Epithelial cell of prostate (primary cell): ENCODE data around the gene MYRF.

ENCODE experiments used
- DNase-seq: peaks from one replicate; pipeline ENCODE4 v3.0.0-alpha.2; 2011; ENCODE audit warnings: low read depth, low spot score
- H3K27ac ChIP-seq: fragments of 450-650 bp; 2 replicates; pipeline ENCODE4 v1.5.1; 2017; ENCODE audit warnings: mild to moderate bottlenecking

MYRF gene

DNA sequence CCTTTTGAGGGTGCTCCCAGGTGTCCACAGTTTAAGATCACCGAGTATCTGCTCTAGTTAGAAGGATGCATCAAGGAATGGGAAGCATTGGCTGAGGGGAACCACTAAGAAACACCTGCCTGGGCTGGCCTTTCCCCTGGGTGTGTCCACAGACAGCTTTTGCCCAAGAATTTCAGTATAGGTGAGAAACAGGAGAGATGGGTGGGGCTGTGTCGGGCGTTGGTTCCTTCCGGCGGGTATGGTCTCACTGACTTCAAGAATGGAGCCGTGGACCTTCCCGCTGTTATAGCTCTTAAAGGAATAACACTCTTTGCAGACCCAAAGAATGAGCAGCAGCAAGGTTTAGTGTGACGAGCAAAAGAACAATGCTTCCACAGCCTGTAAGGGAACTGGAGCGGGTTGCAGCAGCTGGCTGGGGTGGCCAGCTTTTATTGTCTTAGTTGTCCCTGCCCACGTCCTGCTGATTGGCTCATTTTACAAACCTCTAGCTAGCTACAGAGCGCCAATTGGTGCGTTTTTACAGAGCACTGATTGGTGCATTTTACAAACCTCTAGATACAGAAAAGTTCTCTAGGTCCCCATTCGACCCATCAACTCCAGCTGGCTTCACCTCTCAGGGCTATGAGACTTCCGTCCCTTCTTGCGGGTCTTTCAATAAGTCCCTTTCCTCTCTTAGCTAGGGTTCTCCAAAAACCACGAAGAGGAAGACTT is 62.0 kb downstream of the MYRF start:
- DNase-seq, result no peak
- H3K27ac ChIP-seq, result peak overlapping the region; percentile 83

DNA sequence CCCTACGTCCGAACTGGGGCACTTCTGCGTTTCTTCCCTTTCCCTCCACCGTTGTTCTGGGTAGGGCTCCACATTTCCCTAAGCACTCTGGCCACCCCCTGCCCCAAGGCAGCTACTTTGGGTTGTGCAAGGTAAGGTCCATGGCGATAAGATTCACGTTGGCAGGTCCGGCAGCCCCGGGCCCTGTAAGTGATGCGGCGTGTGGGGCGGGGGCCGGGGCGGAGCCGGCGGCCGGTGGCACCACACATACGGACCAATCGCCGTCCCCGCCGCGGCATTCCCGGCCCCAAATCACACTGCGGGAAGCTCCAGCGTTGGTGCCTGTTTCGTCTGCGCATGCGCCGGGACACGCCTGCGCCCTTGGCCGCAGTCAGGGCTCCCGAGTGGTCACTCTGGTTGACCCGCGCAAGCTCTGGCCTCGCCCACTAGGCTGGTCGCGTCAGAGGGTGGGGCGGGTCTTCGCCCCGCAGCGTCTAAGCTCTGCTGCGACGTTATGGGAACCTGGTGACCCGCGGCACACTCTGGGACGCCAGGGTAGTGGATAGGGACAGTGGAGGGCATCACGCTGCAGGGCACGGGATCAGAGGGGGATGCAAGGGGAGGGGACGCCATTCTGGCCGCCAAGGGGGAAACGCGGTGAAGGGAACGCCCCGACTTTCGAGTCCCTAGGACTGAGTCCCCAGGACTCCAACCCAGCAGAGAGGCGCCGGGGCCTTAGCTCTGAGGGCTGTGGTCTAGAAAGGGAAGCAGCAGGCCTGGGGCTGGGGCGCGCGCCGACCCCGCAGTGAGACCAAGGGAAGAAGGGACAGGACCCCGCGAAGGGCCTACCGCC is 62.7 kb downstream of the MYRF start:
- peak overlapping the region; percentile 83 for H3K27ac ChIP-seq
- DNase-seq, result no peak

- peak overlapping the region; percentile 83 for H3K27ac ChIP-seq
- no peak for DNase-seq
These were observed 63.6 kb downstream of the MYRF start for GRCh38 chr11:61815790-61816735.

- H3K27ac ChIP-seq, result peak within 1 kb of the TSS; percentile 83
- DNase-seq, result peak; percentile 29
These were observed 64.5 kb downstream of the MYRF start, which contains the start of gene FADS1 for GRCh38 chr11:61816736-61817455. TSS of gene FADS1 (minus strand) at chr11:61817003. CDS start at chr11:61816929, 74 bp downstream.

- no peak for DNase-seq
- H3K27ac ChIP-seq, result peak overlapping the region; percentile 83
These were observed 65.2 kb downstream of the MYRF start for GRCh38 chr11:61817471-61818202.

GRCh38 chr11:61820174-61820573 is 67.7 kb downstream of the MYRF start:
- peak; percentile 56 for DNase-seq
- peak overlapping the region; percentile 91 for H3K27ac ChIP-seq

DNA sequence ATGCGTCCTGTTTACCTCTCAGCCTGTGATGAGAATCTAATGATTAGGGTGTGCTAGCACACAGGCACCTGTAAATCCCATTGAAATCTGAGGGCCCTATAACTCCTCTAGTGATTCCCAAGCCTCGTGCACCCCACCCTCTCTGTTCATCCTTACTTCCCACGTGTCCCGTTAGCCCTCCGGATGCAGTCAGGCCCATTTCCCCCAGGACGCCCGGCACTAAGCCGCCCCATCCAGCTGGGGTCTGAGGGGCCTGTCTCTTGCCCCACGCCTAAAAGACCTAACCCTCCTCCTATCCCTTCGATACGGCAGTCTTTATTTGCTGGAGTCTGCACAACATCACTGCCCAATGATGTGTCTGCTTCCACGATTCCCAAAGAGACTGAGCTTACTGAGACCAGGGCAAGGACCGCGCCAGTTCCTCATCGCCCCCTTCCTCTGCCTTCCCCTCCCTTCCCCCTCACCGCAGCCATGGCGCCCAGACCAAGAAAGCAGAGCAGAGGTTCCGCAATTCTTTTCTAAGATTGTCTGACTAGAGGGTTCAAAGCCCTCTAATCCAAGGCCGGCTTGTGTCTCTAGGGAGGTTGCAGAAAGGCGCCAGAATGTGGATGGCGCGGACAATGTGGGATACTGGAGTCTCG is 74.6 kb downstream of the MYRF start:
- DNase-seq, result no peak
- peak overlapping the region; percentile 31 for H3K27ac ChIP-seq

DNA sequence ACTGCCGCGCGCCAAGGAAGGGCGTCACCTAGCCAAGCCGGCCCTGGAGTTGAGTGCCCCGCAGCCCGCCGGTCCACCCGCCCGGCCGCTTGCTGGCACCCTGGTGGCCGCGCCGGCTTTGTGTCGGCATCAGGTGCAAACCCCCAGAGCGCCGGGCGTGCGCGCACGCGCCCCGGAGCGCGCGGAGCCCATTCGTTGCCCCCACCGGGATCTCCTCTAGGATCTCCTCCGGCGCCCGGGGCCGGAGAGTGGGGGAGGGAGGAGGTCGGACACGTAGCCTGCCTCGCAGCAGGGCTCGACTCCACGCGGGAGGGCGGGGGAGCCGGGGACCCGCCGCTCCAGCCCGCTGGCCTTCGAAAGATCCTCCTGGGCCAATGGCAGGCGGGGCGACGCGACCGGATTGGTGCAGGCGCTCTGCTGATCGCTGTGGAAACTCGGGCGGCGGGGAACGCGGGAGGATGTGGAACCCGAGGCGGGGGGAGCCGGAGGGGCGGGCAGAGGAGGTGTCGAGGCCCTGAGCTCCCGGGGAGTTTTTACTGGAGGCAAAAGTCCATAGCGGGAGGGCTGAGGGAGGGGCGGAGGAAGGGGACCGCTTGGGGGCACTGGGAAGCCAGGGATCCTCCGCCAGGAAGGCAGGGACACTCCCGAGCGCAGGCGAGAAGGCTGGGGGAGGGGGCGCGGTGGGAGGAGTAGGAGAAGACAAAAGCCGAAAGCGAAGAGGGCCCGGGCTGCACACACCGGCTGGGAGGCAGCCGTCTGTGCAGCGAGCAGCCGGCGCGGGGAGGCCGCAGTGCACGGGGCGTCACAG is 75.3 kb downstream of the MYRF start, which contains the start of gene FADS2:
Gene FADS2, plus strand, starts transcription at position 730 of the 808 bp plus-strand sequence. CDS start 91 bp downstream, outside the sequence.
- peak within 1 kb of the TSS; percentile 31 for H3K27ac ChIP-seq

GRCh38 chr11:61828379-61828628 is 75.9 kb downstream of the MYRF start:
- peak overlapping the region; percentile 31 for H3K27ac ChIP-seq
- no peak for DNase-seq

More for the DNA sequence above, 75.3 kb downstream of the MYRF start, which contains the start of gene FADS2:
- DNase-seq, result peak; percentile 31

GRCh38 chr11:61828629-61829407 is 76.4 kb downstream of the MYRF start:
- no peak for DNase-seq
- H3K27ac ChIP-seq, result peak overlapping the region; percentile 31

DNA sequence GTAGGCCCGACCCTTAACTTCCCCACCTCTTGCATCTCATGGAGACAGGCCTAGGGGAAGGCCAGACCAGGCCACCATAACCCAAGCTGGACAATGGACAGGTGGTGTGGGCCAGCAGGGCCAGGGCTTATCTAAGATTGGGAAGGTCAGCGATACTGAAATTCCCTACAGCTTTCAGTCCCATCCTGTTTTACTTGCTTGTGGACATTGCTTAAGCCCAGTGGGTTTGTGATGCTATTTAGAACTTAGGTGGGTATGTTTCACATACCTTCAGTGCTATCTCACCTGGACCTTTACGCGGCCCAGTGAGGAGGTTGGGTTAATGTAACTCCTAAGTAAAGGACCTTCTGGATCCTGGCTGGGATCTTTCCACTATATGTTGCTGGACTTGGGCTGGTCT is 77.4 kb downstream of the MYRF start:
- no peak for DNase-seq
- no peak overlapping the region for H3K27ac ChIP-seq

DNA sequence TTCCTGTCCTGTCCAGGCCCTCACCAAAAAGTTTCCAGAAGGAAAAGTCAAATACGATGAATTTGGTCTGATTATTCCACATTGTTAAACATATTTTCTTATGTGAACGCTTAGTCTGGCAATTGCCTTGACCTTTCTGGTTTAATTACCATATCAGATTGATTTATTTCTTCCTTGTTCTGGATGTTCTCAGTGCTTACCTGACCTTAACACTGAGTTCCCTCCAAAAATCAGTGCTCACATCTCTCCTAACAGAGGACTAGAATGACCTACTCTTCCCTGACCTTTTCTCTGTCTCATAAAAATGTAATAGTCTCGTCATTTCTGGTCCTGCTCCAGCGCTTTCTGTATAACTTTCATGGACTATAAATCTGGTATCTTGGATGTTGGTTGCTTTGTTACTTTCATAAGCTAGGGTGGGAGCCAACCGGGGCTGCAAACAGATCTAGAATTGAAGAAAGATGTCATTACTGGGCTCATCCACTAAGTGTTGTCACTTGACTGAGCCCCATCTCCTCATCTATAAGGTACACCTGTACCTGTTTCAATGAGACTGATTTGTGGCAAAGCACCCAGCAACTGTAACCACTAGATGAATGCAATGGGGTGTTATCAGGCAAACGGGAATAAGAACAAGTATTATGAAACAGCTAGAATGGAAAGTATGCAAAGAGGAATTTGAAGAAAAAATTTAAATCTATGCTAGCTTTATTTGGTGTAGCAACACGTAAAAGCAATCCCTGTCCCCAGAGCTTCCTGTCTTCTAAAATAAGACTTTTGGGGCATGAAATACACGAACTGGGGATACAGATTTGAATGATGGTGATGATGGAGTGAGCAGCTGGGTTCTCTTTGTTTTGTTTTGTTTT is 78.0 kb downstream of the MYRF start:
- H3K27ac ChIP-seq, result no peak overlapping the region
- DNase-seq, result no peak

DNA sequence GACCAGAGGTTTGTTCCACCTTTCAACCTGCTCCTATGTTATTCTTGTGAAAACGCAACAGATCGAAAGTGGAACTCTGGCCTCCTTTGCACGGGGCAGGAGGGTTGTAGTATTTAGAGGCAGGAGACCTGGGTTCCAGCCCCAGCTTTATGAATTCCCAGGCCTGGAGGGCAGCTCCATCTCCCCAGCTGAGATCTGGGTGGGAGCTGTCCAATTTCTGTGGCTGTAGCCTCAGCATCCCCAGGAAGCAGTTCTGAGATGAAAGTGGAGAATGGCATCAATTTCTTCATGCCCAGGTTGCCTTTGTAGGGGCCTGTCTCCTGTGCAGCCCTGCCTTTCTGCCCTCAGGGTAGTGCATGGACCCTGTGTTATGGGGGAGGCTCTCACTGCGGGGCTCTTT is 79.8 kb downstream of the MYRF start:
- no peak overlapping the region for H3K27ac ChIP-seq

GRCh38 chr11:61832754-61833153 is 80.3 kb downstream of the MYRF start:
- no peak overlapping the region for H3K27ac ChIP-seq
- no peak for DNase-seq

More for the DNA sequence above, 79.8 kb downstream of the MYRF start:
- DNase-seq, result no peak

DNA sequence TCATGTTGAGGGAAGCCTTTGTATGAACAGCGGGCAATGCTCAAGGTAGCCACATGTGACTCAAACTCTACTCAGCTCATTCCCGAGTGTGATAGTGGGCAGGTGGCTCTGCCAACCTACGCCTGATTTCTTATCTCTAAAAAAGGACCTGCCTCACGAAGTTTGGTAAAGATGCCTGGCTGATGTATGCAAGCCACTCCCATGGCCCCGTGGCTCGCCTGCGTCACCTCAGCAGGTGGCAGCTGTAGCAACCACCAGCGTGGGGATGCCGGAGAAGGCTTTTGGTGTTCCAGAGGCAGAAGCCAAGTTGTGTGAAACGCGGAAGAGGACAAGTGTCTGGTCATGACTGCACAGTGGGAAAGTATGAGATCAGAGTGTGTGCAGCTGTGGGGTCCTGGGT is 81.0 kb downstream of the MYRF start:
- no peak for DNase-seq
- H3K27ac ChIP-seq, result no peak overlapping the region

GRCh38 chr11:61833926-61834277 is 81.5 kb downstream of the MYRF start:
- DNase-seq, result no peak
- H3K27ac ChIP-seq, result no peak overlapping the region
